Measurements from ENCODE around the gene DENND5B. TPM values are rescaled to one million over a fixed set of nuclear protein-coding genes. Genes with fewer than 3 reads are reported as not detected.

Gene DENND5B
- total and polyA plus RNA-seq, 2 of the 4 experiments (the other 2 are of a cell fraction): 5.5 to 13.4 TPM

DNA sequence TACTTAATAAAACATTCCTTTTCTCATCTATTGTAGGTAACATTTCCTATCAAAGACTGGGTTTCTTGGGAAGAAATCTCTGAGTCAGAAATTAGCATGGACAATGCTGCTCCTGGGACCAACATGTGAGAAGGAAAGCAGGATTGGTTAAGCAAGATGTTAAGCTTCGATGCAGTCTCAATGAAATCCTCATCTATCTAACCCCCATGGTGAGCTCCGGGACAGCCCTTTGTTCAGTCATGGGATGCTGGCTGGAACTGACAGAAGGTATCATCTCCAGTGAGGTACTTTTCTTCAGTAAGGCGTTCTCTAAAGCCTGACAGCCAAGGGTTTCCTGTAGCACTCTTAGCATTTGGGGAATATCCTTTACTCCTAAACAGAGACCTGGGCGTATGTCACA, 182.2 kb downstream of the DENND5B start:
- H3K14ac ChIP-seq (replicated peaks; ENCODE audit: low read depth, low read length): no peak overlapping the region
- no peak overlapping the region for H3K56ac ChIP-seq (ENCODE audit: extremely low read depth, insufficient read depth, low read length)
- H2AK5ac ChIP-seq (ENCODE audit: low read depth, low read length): no peak overlapping the region
- no peak overlapping the region for H3K23ac ChIP-seq (ENCODE audit: low read depth, low read length)
- ChIA-PET POLR2A (ENCODE audit: unreplicated experiment) (no interaction called here), CTCF (no interaction called here)
- H3K4ac ChIP-seq (ENCODE audit: low read depth, low read length): no peak overlapping the region
- no peak overlapping the region for H4K8ac ChIP-seq (ENCODE audit: low read depth in 2 of 2, low read length in 2 of 2)
- intact Hi-C loops (cut with micrococcal nuclease): no loop called here
- H3K9ac ChIP-seq (ENCODE audit: low read depth, low read length): no peak overlapping the region
- H3K18ac ChIP-seq (ENCODE audit: low read depth, low read length): no peak overlapping the region
- H4K91ac ChIP-seq (ENCODE audit: insufficient read depth, low read depth, low read length): no peak overlapping the region
- H3K27me3 ChIP-seq (ENCODE audit: control insufficient read depth, insufficient read depth, low read length): no peaks in the 10 kb centered on the region
- no TSS peak for BruUV-seq (replicated peaks)
- ATAC-seq (ENCODE audit: low read depth) (no peak), DNase-seq (no peak)
- no peak overlapping the region for H2AK9ac ChIP-seq (replicated peaks; ENCODE audit: low read depth, low read length, poor library complexity)
- H2AFZ ChIP-seq (replicated peaks; ENCODE audit: low read length, poor library complexity): no peak overlapping the region
- no peak overlapping the region for H2BK20ac ChIP-seq (ENCODE audit: low read depth, low read length)
- H3K4me2 ChIP-seq (ENCODE audit: low read depth, low read length): no peak overlapping the region
- no peaks in the 10 kb centered on the region for H3K79me1 ChIP-seq (ENCODE audit: low read depth in 1 of 2, low read length in 2 of 2)
- H2BK15ac ChIP-seq (ENCODE audit: low read depth, low read length): no peak overlapping the region
- H4K20me1 ChIP-seq (ENCODE audit: insufficient read depth, low read length): no peaks in the 10 kb centered on the region
- no peaks in the 10 kb centered on the region; the same call in 1 of the 2 replicates for H3K9me1 ChIP-seq (ENCODE audit: insufficient read depth, low read length)
- H3K9me3 ChIP-seq (ENCODE audit: control insufficient read depth, insufficient read depth, low read length): no peaks in the 10 kb centered on the region
- no peak overlapping the region for H2BK5ac ChIP-seq (ENCODE audit: low read depth, low read length, poor library complexity, severe bottlenecking)
- H3K4me3 ChIP-seq (ENCODE audit: insufficient read depth, low read depth, low read length): no peak overlapping the region
- H2BK120ac ChIP-seq (ENCODE audit: low read depth, low read length): no peak overlapping the region
- H3K27ac ChIP-seq (ENCODE audit: insufficient read depth, low read length): no peak overlapping the region
- 0 out of 2 replicates have a peak, but pooled peaks cover 1% of the 10 kb centered on the region for H3K36me3 ChIP-seq (ENCODE audit: control insufficient read depth, insufficient read depth, low read length)
- TF ChIP-seq MAFK (IDR thresholded peaks at IDR 0.05; ENCODE audit: low read depth, low read length) (no peak), ELK1 (IDR thresholded peaks at IDR 0.05; ENCODE audit: borderline replicate concordance, low read depth, low read length) (no peak), RAD21 (IDR thresholded peaks at IDR 0.05; ENCODE audit: low read length) (no peak), POLR2A (IDR thresholded peaks at IDR 0.05; ENCODE audit: low read depth, low read length) (no peak), FOS (IDR thresholded peaks at IDR 0.05; ENCODE audit: low read depth, low read length) (no peak), USF2 (IDR thresholded peaks at IDR 0.05; ENCODE audit: low read depth, low read length) (no peak), CEBPB (IDR thresholded peaks at IDR 0.05; ENCODE audit: low read depth, low read length) (no peak), CHD1 (IDR thresholded peaks at IDR 0.05; ENCODE audit: low read depth, low read length) (no peak), MXI1 (IDR thresholded peaks at IDR 0.05; ENCODE audit: borderline replicate concordance, low read depth, low read length) (no peak), MAZ (IDR thresholded peaks at IDR 0.05; ENCODE audit: borderline replicate concordance, low read depth, low read length) (no peak), RCOR1 (IDR thresholded peaks at IDR 0.05; ENCODE audit: insufficient replicate concordance, low read length) (no peak), CTCF (conservative IDR thresholded peaks at IDR 0.05; ENCODE audit: low read depth, low read length) (no peak), RFX5 (IDR thresholded peaks at IDR 0.05; ENCODE audit: low read depth, low read length) (no peak), NFE2L2 (IDR thresholded peaks at IDR 0.05; ENCODE audit: low read depth, low read length) (no peak), SMC3 (IDR thresholded peaks at IDR 0.05; ENCODE audit: low read depth, low read length) (no peak)
- in situ Hi-C loops (cut with MboI; ENCODE audit: low sequenced_read_pairs): no loop called here
- WGBS, 2 experiments (ENCODE audit: extremely low coverage in 2 of 2, insufficient read length in 1 of 2): no CpG with 5 or more reads among the region's 4 CpGs
- no peaks in the 10 kb centered on the region for H3K4me1 ChIP-seq (ENCODE audit: control insufficient read depth, insufficient read depth, low read length)
- no peak overlapping the region for H4K5ac ChIP-seq (ENCODE audit: low read depth, low read length)
- dilution Hi-C loops (cut with HindIII; ENCODE audit: low sequenced_read_pairs, unreplicated experiment): no loop called here

Measured in IMR-90 (cell line).